NCI-H510A (cell line): ENCODE data around the gene THEM4.
"Not testable (repeated sequence)": the region's sequence is repeated elsewhere in the genome, so short reads cannot be mapped to it uniquely, and the experiment has no call there.

Experiments
- DNase-seq: peaks from one replicate; lab custom pipeline; 2025; lab: John Stamatoyannopoulos, UW

The THEM4 gene

DNA sequence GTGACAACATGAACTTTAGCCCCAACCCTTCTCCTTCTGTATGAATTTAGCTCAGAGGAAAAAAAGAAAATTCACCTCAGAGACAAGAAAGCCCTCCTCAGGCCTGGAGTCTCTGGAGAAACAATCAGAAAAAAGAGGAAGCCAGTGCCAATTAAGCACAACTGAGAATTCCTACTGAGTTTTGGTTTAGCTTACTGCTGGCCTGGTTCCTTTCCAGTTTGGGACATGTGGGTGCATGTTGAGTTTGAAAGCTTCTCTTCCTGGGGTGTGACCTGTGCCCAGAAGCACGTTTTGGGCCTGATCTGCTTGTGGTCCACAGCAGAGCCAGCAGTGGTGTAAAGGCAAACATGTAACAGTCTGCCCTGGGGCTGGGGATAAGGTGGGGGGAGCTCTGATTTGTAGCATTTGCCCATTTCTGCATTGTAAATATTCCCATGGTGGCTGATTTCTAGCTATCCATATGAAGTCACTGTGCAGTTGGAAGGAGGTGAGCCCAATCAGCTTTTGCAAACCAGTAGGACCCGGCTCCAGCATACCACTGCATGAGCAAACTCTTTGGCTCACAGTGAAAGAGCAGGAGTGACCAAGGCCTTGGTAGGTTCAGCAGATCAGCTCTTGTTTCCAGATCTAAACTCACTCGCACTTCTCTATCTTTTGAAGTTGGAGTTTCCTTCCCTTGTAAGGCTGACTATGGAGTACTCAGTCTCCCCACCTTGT is 51.1 kb downstream of the THEM4 start:
- no peak for DNase-seq

DNA sequence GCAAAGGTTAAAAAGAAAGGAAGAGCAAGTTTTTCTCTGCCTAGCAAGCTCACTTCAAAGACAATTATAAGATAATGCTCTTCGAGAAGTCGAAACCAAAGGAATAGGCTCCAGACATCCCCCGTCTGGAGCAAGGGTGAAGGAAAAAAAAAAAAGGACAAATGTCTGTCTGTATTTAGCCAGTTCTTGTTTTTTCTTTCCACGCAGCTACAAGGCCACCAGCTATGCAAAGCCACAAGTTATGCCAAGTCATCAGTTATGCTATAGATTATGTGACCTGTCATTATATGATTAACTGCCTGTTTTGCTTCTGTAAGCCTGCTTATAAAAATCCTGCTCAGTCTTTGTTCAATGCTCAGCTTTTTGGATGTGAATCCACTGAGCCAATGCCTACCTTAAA is 53.4 kb downstream of the THEM4 start:
- DNase-seq: no peak

DNA sequence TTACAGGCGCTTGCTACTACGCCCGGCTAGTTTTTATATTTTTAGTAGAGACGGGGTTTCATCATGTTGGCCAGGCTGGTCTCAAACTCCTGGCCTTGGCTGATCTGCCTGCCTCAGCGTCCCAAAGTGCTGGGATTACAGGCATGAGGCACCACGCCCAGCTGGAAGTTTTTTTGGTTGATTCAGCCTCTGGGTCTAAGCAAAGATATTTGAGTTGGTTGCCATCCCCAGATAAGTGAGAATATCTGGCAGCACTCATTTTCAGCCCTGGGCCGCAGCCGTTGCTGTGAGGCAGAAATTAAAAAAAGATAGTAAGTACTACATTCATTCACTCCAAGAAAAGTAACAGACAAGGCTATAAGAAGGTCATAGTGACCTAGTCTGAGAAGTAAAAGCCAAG is 53.8 kb downstream of the THEM4 start:
- DNase-seq: not testable (repeated sequence)

DNA sequence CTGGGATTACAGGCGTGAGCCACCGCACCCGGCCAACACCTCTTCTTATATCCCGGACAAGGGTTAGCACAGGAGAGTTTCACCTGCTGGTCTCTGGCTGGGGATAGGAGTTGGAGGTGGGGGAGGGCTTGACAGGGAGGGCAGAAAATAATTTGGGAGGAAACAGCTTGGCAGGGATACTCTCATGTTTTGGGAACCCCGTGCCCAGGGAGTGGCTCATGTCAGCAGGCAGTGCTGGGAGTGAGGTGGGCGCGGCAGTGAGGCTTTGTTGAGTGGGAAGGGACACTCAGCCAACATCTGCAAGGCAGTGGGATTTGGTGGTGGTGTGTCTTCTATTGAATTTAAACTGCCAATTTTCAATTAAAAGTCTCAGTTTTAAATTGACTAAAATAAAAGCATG is 54.7 kb downstream of the THEM4 start:
- DNase-seq: no peak

DNA sequence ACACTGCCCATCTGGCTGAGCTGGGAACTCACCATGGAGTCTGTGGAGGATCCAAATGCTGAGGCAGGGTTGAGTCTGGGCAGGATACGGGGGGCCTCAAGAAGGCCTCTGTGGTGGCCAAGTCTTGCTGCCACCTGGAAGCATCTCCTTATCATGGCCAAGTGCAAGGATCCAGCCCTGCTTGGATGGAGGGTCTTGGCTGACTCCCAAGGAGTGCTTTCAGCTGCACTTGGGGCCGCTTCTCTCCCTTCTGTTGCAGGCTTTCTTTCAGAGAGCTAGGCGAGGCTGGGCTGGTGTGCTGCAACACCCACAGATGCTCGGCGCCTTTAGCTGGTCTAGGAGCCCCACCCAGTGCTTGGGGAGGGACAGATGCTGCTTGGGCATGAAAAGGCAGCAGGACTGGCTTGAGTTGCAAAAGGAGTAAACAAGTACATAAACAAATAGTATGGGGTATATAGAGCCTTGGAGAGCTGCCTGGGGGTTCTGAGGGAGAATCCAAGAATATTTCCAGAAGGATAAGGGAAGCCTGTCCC is 55.8 kb downstream of the THEM4 start, which contains the start of gene THEM5:
Gene THEM5, minus strand, starts transcription at position 302 of the 533 bp plus-strand sequence. Its CDS starts 147 bp downstream, at position 155.
- no peak for DNase-seq

DNA sequence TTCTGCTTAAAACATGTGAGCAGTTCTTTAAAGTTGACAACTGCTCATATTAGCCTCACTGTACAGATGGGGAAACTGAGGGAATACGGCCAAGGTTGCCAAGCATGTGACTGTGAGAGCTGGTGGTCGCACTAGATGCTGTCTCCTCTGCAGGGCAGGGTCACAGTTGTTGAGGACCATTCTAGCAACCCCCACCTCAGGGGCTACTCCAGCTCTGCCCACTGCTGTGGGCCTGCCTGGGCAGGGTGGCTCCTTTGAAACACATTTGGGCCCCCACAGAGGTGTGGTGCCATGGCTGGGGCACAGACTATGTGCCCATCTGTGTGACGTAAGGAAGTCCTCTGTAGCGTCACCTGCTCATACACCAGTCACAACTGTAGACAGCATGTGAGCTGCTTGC is 56.6 kb downstream of the THEM4 start:
- no peak for DNase-seq

DNA sequence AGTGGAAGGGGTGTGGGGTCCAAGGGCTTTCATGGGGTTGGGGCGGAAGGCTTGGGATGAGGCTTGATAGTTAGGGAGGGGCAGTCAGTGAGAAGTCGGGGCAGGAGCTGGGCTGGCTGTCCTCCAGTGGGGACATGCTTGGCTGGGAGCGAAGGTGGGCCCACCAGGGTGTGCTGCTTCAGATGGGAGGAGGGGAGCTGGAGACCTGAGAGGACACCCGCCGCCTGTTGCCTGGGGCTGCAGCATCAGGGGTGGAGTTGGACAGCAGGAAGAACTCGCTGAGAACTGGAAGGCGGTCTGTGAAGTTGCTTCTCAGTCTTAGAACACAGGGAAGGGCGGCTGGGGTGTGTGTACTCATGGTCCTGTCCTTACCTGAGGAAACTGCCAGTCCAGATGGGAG is 57.4 kb downstream of the THEM4 start:
- DNase-seq: no peak

DNA sequence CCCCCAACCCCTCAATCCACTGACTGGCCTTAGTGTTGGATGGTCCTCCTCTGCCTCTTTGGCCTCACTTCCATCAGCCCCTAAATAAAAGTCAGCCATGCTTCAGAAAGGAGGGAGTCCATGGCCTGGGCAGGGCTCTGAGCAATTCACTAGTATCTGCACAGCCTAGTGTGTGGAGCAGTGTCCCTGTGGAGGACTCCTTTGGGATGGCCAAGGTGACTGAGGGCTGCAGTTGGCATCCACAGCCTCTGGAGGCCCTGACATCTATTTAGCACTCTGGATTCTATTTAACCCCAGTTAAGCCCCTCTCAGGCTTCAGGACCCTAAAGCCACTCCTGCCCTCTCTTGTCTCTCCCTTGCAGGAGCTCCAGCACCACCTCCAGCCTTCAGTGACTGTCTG is 59.4 kb downstream of the THEM4 start:
- no peak for DNase-seq

DNA sequence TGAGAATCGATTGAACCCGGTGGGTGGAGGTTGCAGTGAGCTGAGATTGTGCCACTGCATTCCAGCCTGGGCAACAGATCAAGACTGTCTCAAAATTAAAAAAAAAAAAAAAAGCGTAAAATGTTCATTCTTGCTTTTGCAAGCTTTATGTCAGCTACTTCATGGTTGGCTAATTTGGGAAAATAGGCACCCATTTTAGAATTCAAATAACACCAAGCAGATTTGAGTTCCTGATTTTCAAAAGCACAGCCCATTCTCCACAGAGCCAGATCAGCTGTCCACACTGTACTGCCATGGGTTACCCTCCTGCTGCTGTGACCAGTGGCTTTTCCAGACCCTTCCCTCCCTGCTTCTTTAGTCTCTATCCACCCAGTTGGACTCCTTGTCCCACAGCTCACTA is 60.2 kb downstream of the THEM4 start:
- no peak for DNase-seq

DNA sequence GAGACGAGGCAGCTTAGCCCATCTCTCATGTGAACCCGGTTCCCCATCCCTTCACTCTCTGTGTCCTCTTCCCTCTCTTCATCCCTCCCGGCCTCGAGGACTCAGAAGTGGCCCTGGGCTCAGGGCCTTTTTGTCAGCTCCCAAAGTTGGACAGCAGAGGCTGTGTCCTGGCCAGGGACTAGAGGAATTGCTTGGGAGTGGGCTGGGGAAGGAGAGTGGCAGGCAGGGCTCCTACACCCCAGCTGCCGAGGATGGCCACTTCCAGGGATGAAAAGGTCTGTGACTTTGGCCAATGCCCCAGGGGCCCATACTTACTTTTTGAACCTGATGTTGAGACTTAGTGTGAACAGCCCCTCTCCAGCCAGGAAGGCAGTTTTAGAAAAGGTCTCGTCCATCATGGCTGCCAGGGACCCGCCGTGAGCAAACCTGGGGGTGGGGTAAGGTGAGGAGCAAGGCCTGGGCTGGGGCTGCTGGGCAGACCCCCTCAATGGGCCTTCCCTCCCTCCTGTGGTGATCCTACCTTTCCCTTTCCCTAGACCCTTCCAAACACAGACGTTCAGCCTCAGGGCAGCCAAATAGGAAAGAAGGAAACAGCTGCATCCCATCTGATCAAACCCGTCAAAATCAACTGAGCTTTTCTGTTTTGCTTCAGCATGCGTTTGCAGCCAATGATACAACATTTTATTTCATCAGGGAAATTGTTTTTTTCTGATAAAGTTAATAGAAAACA is 61.3 kb downstream of the THEM4 start:
- no peak for DNase-seq

DNA sequence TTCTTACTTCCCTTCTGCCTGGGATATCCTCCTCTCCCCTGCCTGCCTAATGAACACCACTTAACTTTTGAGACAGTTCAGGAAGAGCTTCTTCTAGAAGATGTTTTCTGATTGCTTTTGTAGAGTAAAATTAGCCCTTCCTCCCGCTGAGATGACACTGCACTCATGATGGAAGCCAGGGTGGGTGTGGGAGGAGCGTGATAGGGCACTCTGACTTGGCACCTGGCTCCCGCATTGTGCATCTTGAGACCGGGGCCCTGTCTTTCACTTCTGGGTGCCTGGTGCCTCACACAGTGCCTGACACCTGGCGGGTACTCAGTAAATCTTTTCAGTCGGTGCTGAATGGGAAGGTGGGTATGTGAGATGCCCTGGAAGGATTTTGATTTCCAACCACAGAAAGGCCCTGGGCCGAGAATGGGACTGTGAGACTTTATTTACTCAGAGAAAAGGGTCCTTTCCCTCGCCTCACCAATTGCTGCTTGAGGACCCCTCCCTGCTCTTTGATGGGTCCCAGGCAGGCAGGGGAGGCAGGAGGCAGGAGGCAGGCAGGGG is 62.5 kb downstream of the THEM4 start:
- DNase-seq: no peak

DNA sequence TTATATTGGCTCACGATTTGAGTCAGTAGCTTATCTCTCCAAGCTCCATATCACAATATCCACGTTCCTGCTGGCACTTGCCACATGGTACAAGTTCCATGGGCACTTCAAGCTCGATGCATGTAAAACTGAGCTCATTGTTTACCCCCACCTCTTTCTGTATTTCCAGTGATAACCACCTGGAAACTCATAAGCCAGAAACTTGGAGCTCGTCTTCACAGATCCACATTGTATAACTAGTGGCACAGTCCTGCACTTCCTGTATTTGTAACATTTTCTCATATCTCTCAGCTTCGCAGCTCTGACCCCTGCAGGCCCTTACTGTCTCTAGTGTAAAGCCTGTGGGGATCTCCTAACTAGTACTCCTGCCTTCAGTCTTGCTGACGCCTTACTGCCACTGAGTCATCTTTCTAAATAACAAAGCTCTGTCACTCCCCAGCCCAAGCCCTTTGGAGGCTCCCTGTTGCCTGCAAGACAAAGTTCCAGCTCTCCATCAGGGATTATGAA is 63.2 kb downstream of the THEM4 start:
- no peak for DNase-seq

DNA sequence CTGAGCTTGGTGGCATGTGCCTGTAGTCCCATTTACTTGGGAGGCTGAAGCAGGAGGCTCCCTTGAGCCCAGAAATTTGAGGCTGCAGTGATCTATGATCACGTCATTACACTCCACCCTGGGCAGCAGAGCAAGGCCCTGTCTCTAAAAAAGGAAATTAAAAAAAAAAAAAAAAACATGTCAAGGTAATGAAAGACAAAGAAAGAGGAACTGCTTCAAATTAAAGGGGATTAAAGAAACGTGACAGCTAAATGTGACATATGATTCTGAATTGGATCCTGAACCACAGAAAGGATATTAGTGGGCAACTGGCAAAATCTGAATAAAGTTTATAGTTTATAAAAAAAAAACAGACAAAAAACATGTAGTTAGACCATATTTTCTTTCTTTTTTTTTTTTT is 65.9 kb downstream of the THEM4 start:
- no peak for DNase-seq

DNA sequence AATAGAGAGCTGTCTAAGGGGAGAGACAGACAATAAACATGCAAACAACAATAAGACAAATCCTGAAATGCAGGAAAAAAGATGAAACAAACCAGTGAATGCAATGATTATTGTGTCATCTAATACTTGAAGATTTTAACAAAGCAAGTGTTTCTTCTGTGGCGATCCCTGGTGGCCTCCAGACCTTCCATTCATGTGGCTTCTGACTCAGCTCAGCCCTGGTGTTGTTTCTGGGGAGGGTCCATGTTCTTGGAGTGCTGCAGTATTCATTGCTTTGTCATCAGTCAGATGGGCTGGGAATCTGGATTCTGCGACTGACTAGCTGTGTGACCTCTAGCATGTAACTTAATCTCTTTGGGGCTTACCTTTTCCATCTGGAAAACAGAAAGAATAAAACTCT is 68.2 kb downstream of the THEM4 start:
- DNase-seq: no peak

DNA sequence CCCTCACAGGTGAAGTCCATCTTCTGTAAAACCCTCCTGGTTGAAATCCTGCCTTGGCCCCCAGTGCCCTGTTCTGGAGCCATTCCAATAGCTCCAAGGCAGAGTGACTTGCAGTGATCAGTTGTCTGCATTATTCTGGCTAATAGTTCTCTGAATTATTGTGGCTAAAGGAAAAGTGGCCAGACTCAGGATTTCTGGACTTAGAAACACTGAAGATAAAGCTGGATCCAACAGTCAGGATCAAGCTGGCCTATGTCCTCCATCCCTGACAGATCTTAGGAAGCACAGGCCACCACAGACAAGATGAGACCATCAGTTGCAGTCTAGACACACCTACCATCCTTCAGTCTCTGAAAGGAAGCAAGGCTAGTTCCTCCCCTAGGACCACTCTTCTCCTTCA is 68.9 kb downstream of the THEM4 start:
- DNase-seq: no peak

DNA sequence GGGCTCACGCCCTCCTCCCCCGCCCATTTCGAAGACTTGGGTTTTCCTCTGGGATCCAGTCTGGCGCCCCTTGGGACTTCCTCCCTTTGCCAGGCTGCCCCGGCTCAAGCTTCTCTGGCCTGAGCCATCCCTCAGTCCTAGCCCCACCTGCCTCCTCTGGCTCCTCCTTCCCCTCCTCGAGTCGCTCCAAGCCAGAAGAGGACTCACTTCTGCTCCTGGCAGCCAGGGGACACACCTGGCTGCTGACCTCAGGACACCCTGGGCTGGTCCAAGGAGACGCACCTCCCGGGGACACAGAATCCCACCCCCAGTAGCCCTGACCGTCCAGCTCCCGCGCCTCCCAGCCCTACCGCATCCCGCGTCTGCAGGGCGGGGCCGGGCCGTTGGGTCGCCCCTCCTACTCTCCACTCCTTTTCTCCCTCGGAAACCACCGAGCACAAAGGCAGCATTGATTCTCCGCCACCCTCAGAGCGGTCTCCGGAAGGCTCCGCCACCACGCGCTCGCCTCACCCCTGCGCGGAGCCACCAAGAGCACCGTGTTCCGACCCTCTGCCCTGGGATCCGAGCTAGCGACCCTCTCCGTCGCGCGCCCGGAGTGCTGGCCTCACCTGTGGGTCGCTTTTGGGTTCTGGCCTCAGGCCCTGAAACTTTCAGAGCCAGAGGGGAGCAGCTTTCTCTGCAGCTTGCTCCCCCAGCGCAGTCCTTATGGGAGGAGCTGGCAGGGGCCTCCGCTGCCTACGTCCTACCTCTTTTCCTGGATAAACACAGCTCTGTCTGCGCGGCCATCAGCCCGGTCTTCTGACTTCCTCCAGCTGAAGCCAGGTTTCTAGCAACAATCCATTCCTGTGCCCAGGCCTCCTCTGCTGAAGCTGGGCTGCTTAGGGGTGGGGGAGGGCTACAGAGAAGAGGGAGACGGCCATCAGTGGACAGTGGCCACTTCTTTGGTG is 69.6 kb downstream of the THEM4 start, which contains the start of gene C2CD4D:
Gene C2CD4D, minus strand, starts transcription at position 364 of the 947 bp plus-strand sequence. CDS start 831 bp downstream, outside the sequence.
- peak; percentile 78 for DNase-seq

DNA sequence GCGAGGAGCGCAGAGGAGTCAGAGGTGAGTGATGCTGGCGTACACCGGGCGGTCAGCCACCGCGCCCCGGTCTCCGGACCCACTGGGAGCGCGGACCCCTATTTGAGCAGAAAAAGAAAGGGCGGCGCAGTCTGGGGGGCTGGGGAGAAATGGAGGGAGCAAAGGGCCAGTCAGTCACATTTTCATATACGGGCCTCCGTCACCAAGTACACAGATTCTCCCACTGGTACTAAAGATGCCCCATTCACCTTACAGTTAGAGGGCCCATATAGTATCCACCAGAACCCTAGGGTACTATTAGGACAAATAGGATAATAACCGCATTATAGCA is 70.3 kb downstream of the THEM4 start:
- DNase-seq: no peak

DNA sequence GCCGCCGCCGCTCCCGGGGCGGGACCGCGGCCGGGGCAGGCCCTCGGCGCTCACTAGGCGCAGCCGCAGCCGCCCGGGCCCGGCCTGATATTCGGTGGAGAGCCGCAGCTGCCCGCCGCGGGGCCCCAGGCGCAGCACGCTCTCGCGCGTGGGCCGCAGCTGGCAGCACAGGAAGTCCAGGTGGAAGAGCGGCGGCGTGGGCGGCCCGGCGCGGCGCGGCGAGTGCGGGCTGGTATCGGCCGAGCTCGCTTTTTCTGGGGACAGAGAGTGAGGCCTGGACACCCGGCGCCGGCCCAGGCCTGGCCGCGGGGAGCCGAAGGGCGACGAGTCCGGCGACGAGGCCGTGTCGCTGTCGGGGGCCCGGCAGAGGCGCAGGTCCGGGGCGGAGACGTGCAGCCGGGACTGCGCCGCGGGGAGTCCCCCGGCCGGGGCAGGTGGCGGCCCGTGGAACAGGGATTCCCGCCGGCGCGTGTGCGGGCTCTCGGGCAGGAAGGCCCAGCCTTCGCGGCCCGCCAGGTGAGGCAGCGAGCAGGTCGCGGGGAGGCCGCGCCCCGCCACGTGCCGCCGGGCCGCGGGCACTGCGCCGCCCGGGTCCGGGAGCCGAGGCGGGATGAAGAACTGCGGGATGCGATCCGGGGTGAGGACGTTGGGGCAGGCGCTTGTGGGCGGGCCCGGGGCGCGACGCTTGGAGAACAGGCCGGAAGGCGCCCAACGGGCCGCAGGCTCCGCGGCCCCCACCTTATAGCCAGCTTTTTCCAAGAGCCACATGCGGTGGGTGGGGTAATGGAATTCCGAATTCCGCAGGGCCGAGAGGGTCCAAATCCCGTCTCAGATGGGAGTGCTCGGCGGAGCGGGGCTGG is 70.9 kb downstream of the THEM4 start:
- no peak for DNase-seq

DNA sequence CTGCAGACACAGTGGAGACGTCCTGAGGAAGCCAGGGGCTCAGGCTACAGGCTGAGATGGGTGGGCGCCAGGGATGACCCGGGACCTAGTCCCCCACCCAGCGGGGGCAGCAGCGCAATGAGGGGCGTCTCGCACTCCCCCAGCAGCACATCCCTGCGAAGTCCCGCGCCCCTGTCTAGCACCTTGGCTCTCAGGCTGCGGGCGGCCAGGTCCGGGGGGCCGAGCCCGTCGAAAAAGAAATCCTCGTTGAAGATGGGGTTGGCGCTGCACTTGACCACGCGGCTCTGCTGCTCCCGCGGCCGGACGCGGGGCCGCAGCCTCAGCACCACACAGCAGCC is 71.5 kb downstream of the THEM4 start:
- no peak for DNase-seq

DNA sequence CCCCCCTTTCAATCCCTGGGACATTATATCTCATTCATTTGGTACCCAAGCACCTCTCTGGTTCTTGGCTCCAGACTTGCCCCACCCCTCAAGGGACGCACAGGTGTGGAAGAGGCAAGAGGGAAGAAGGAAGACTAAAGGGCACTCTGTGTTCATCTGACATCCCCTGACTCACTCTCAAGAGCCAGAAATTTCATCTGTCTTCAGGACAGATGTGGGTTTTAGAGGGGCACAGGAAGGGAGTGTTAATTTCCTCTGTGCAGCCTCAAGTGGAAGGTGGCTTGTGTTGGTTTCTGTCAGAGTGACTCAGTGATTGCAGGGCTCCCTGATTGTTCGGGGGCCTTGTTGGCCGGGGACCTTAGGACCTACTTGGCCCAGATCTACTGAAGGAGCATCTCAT is 72.1 kb downstream of the THEM4 start:
- no peak for DNase-seq

DNA sequence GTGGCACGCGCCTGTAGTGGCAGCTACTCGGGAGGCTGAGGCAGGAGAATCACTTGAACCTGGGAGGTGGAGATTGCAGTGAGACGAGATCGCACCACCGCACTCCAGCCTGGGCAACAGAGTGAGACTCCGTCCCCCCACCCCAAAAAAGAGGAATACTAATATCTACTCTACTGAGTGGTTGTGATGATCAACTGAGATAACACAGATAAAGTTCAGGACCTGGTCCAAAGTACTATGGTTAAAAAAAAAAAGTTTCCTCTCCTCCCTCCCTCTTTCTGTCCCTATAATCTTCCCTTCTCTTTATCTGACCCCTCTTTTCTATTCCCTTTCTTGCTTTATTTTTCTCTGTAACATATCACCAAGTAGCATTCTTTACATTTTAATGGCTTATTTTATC is 73.7 kb downstream of the THEM4 start:
- no peak for DNase-seq
